DMS114 treated with DMSO at 0.1 percent for 48 hours (cell line): ENCODE measurements around the gene MFSD2B.
"Not testable (repeated sequence)": the region's sequence is repeated elsewhere in the genome, so short reads cannot be mapped to it uniquely, and the experiment has no call there.

Source experiments
- DNase-seq: peaks from one replicate; lab custom pipeline; 2025; ENCODE audit not compliant: unreplicated experiment; lab: John Stamatoyannopoulos, UW

Gene MFSD2B

GRCh38 chr2:24009680-24010476 lies at the start of gene MFSD2B:
Gene MFSD2B, plus strand, starts transcription at chr2:24010085. Its CDS starts 12 bp downstream, at chr2:24010097.
- no peak for DNase-seq

GRCh38 chr2:23967846-23968245 lies 42.0 kb upstream of the MFSD2B start:
- no peak for DNase-seq

GRCh38 chr2:23976883-23977282 lies 33.0 kb upstream of the MFSD2B start:
- no peak for DNase-seq

- peak; percentile 8 for DNase-seq
These were observed 21.5 kb upstream of the MFSD2B start for GRCh38 chr2:23988371-23988770.

GRCh38 chr2:23992931-23993330 lies 17.0 kb upstream of the MFSD2B start:
- no peak for DNase-seq

- no peak for DNase-seq
These were observed 16.1 kb upstream of the MFSD2B start for GRCh38 chr2:23993736-23994269.

GRCh38 chr2:23994567-23994966 lies 15.3 kb upstream of the MFSD2B start:
- no peak for DNase-seq

- DNase-seq = no peak
These were observed 2.2 kb upstream of the MFSD2B start for GRCh38 chr2:24007693-24008092.

GRCh38 chr2:24008672-24009366 lies 1.1 kb upstream of the MFSD2B start:
- DNase-seq = no peak

- no peak for DNase-seq
These were observed 562 bp upstream of the MFSD2B start for GRCh38 chr2:24009367-24009679.

- DNase-seq = no peak
These were observed 778 bp downstream of the MFSD2B start for GRCh38 chr2:24010477-24011249.

GRCh38 chr2:24011250-24012104 lies 1.6 kb downstream of the MFSD2B start:
- DNase-seq = no peak

GRCh38 chr2:24012521-24013188 lies 2.8 kb downstream of the MFSD2B start:
- DNase-seq = no peak

GRCh38 chr2:24014902-24015301 lies 5.0 kb downstream of the MFSD2B start:
- not testable (repeated sequence) for DNase-seq

- DNase-seq = no peak
These were observed 5.9 kb downstream of the MFSD2B start for GRCh38 chr2:24015562-24016375.

GRCh38 chr2:24016376-24016761 lies 6.5 kb downstream of the MFSD2B start:
- no peak for DNase-seq

- DNase-seq = no peak
These were observed 7.2 kb downstream of the MFSD2B start for GRCh38 chr2:24016853-24017703.

GRCh38 chr2:24017711-24018110 lies 7.8 kb downstream of the MFSD2B start:
- DNase-seq = no peak
